ENCODE measurements around the gene COL20A1. TPM values are rescaled to one million over a fixed set of nuclear protein-coding genes. Genes with fewer than 3 reads are reported as not detected.

COL20A1 gene
- total RNA-seq, 6 experiments from 2014 or later = not detected

- no peak for ATAC-seq
- TF ChIP-seq CTCF (IDR thresholded peaks at IDR 0.05) (no peak), POLR2A (IDR thresholded peaks at IDR 0.05) (no peak)
- DNase-seq = no peak
- peaks cover 0 to 11% of the 10 kb centered on the region in 2 donors for H3K27me3 ChIP-seq
- H3K4me1 ChIP-seq = no peaks in the 10 kb centered on the region
- intact Hi-C loops (cut with DNase I) = no loop called here
- H3K27ac ChIP-seq = no peak overlapping the region
- WGBS (ENCODE audit: insufficient coverage, low coverage, low lambda C conversion rate, missing lambda C conversion rate) = 78% methylated on average over 6 of the region's 11 CpGs
- no peaks in the 10 kb centered on the region for H3K9me3 ChIP-seq
- no peaks in the 10 kb centered on the region for H3K36me3 ChIP-seq
- no peak overlapping the region for H3K4me3 ChIP-seq
Measured at GRCh38 chr20:63293456-63293855, 470 bp downstream of the COL20A1 start.

GRCh38 chr20:63293871-63294535 is 1.0 kb downstream of the COL20A1 start:
- Histone ChIP-seq H3K4me1 (no peaks in the 10 kb centered on the region), H3K36me3 (no peaks in the 10 kb centered on the region), H3K4me3 (no peak overlapping the region), H3K27me3 (peaks cover 0 to 11% of the 10 kb centered on the region in 2 donors), H3K27ac (no peak overlapping the region), H3K9me3 (no peaks in the 10 kb centered on the region)
- no peak for DNase-seq
- no peak for ATAC-seq
- TF ChIP-seq CTCF (IDR thresholded peaks at IDR 0.05) (no peak), POLR2A (IDR thresholded peaks at IDR 0.05) (no peak)
- 39% methylated on average over 10 of the region's 22 CpGs for WGBS (ENCODE audit: insufficient coverage, low coverage, low lambda C conversion rate, missing lambda C conversion rate)
- intact Hi-C loops (cut with DNase I) = no loop called here

GRCh38 chr20:63294536-63294900 is 1.5 kb downstream of the COL20A1 start:
- intact Hi-C loops (cut with DNase I) = no loop called here
- Histone ChIP-seq H3K4me1 (no peaks in the 10 kb centered on the region), H3K36me3 (no peaks in the 10 kb centered on the region), H3K27me3 (peaks cover 0 to 11% of the 10 kb centered on the region in 2 donors), H3K27ac (no peak overlapping the region), H3K9me3 (no peaks in the 10 kb centered on the region), H3K4me3 (no peak overlapping the region)
- ATAC-seq (no peak), DNase-seq (no peak)
- TF ChIP-seq CTCF (IDR thresholded peaks at IDR 0.05) (no peak), POLR2A (IDR thresholded peaks at IDR 0.05) (no peak)
- WGBS (ENCODE audit: insufficient coverage, low coverage, low lambda C conversion rate, missing lambda C conversion rate) = no CpG with 5 or more reads among the region's 12 CpGs

- intact Hi-C loops (cut with DNase I) = no loop called here
Measured at GRCh38 chr20:63295018-63295417, 2.0 kb downstream of the COL20A1 start.

More at GRCh38 chr20:63295018-63295417, 2.0 kb downstream of the COL20A1 start:
- Histone ChIP-seq H3K9me3 (no peaks in the 10 kb centered on the region), H3K27me3 (peaks cover 0 to 11% of the 10 kb centered on the region in 2 donors), H3K4me3 (no peak overlapping the region), H3K27ac (no peak overlapping the region), H3K36me3 (no peaks in the 10 kb centered on the region), H3K4me1 (no peaks in the 10 kb centered on the region)
- ATAC-seq = no peak
- WGBS (ENCODE audit: insufficient coverage, low coverage, low lambda C conversion rate, missing lambda C conversion rate) = 16% methylated on average over 4 of the region's 19 CpGs
- TF ChIP-seq POLR2A (IDR thresholded peaks at IDR 0.05) = no peak
- TF ChIP-seq CTCF (IDR thresholded peaks at IDR 0.05) = no peak
- DNase-seq = no peak

All from right lobe of liver (tissue), 6 donors.